H9 (cell line): ENCODE results near the gene DIP2A. TPM values are rescaled to one million over a fixed set of nuclear protein-coding genes. Genes with fewer than 3 reads are reported as not detected.

Source experiments
- DNase-seq: peaks from one replicate; pipeline ENCODE4 v3.0.0-alpha.2; 2017
- H2AFZ ChIP-seq: one replicate; pipeline ENCODE4 v1.6.1; 2013; ENCODE audit warnings: mild to moderate bottlenecking, low read length, control low read depth, moderate library complexity
- H2AK5ac ChIP-seq: 2 replicates; pipeline ENCODE4 v1.6.1; 2013; ENCODE audit warnings: low read length, control low read depth, mixed read lengths; ENCODE audit not compliant: insufficient read length
- H2BK120ac ChIP-seq: one replicate; pipeline ENCODE4 v1.6.1; 2013; ENCODE audit warnings: low read depth, mild to moderate bottlenecking, low read length, control low read depth, inconsistent platforms; ENCODE audit not compliant: poor library complexity, severe bottlenecking
- H2BK12ac ChIP-seq: 2 replicates; pipeline ENCODE4 v1.6.1; 2013; ENCODE audit warnings: low read length, control low read depth, mixed read lengths, low read depth; ENCODE audit not compliant: insufficient read length
- H2BK15ac ChIP-seq: 2 replicates; pipeline ENCODE4 v1.6.1; 2013; ENCODE audit warnings: low read depth, low read length, control low read depth
- H2BK20ac ChIP-seq: one replicate; pipeline ENCODE4 v1.6.1; 2013; ENCODE audit warnings: low read depth, mild to moderate bottlenecking, low read length, control low read depth, inconsistent platforms; ENCODE audit not compliant: poor library complexity, severe bottlenecking
- H2BK5ac ChIP-seq: 2 replicates; pipeline ENCODE4 v1.6.1; 2013; ENCODE audit warnings: low read length, control low read depth, mixed read lengths; ENCODE audit not compliant: insufficient read length
- H3K14ac ChIP-seq: 2 replicates; pipeline ENCODE4 v1.6.1; 2013; ENCODE audit warnings: low read length, control low read depth; ENCODE audit not compliant: insufficient read depth
- H3K18ac ChIP-seq: 2 replicates; pipeline ENCODE4 v1.6.1; 2013; ENCODE audit warnings: low read depth, mild to moderate bottlenecking, mixed read lengths, low read length, control low read depth; ENCODE audit not compliant: insufficient read length
- H3K23ac ChIP-seq: 2 replicates; pipeline ENCODE4 v1.6.1; 2013; ENCODE audit warnings: low read length, control low read depth, mixed read lengths, low read depth; ENCODE audit not compliant: insufficient read length
- H3K23me2 ChIP-seq: 2 replicates; pipeline ENCODE4 v1.6.1; 2013; ENCODE audit warnings: low read depth, mild to moderate bottlenecking, mixed read lengths, low read length, control low read depth; ENCODE audit not compliant: insufficient read length, poor library complexity, severe bottlenecking
- H3K27ac ChIP-seq: 2 replicates; pipeline ENCODE4 v1.5.1; 2013; ENCODE audit warnings: low read length, control low read depth, mixed read lengths, low read depth; ENCODE audit not compliant: insufficient read length
- H3K27me3 ChIP-seq: 2 replicates; pipeline ENCODE4 v1.6.1; 2013; ENCODE audit warnings: low read length, control low read depth, inconsistent platforms; ENCODE audit not compliant: insufficient read depth
- H3K4ac ChIP-seq: 2 replicates; pipeline ENCODE4 v1.6.1; 2013; ENCODE audit warnings: low read depth, mild to moderate bottlenecking, control low read depth, inconsistent platforms, low read length, moderate library complexity
- H3K4me1 ChIP-seq: 2 replicates; pipeline ENCODE4 v1.6.1; 2013; ENCODE audit warnings: low read length, control low read depth, inconsistent platforms; ENCODE audit not compliant: insufficient read depth
- H3K4me2 ChIP-seq: 2 replicates; pipeline ENCODE4 v1.6.1; 2013; ENCODE audit warnings: low read length, control low read depth, mixed read lengths; ENCODE audit not compliant: insufficient read length, insufficient read depth
- H3K56ac ChIP-seq: 2 replicates; pipeline ENCODE4 v1.6.1; 2013; ENCODE audit warnings: low read depth, mild to moderate bottlenecking, mixed read lengths, low read length, control low read depth; ENCODE audit not compliant: insufficient read length
- H3K79me1 ChIP-seq: 2 replicates; pipeline ENCODE4 v1.6.1; 2013; ENCODE audit warnings: low read depth, mild to moderate bottlenecking, moderate library complexity, low read length, control low read depth, inconsistent platforms; ENCODE audit not compliant: insufficient read depth, poor library complexity, severe bottlenecking
- H3K79me2 ChIP-seq: 2 replicates; pipeline ENCODE4 v1.6.1; 2013; ENCODE audit warnings: low read length, control low read depth, inconsistent platforms; ENCODE audit not compliant: insufficient read depth
- H3K9ac ChIP-seq: 2 replicates; pipeline ENCODE4 v1.6.1; 2013; ENCODE audit warnings: low read length, control low read depth, mixed read lengths; ENCODE audit not compliant: insufficient read length; ENCODE audit errors: extremely low read depth
- H3K9me3 ChIP-seq: one replicate; pipeline ENCODE4 v1.6.1; 2013; ENCODE audit warnings: low read depth, low read length, inconsistent platforms; ENCODE audit not compliant: control insufficient read depth
- H3T11ph ChIP-seq: one replicate; pipeline ENCODE4 v1.6.1; 2013; ENCODE audit warnings: mild to moderate bottlenecking, low read length, control low read depth, inconsistent platforms
- H4K20me1 ChIP-seq: one replicate; pipeline ENCODE4 v1.6.1; 2013; ENCODE audit not compliant: control insufficient read depth, insufficient read length, insufficient read depth
- H4K5ac ChIP-seq: 2 replicates; pipeline ENCODE4 v1.6.1; 2013; ENCODE audit warnings: low read depth, mild to moderate bottlenecking, mixed read lengths, low read length, control low read depth; ENCODE audit not compliant: insufficient read length
- H4K8ac ChIP-seq: replicated peaks from 2 replicates; pipeline ENCODE4 v1.6.1; 2013; ENCODE audit warnings: low read length, control low read depth, mixed read lengths, low read depth; ENCODE audit not compliant: insufficient read length
- H4K91ac ChIP-seq: 2 replicates; pipeline ENCODE4 v1.6.1; 2013; ENCODE audit warnings: low read depth, mild to moderate bottlenecking, moderate library complexity, mixed read lengths, low read length, control low read depth; ENCODE audit not compliant: insufficient read length
- H3K27ac Mint-ChIP-seq, 3 experiments: 2 replicates in 2 of 3; 3 replicates in 1 of 3; pipeline ENCODE4 v1.8.0; 2020 to 2021; ENCODE audit warnings: mixed read lengths in 3 of 3, mild to moderate bottlenecking in 1 of 3, moderate library complexity in 1 of 3
- H3K27me3 Mint-ChIP-seq: 2 replicates; pipeline ENCODE4 v1.8.0; 2021; ENCODE audit warnings: low read depth, mild to moderate bottlenecking, moderate library complexity, mixed read lengths
- H3K36me3 Mint-ChIP-seq, 3 experiments: 2 replicates in 2 of 3; 3 replicates in 1 of 3; pipeline ENCODE4 v1.8.0; 2020 to 2021; ENCODE audit warnings: low read depth in 3 of 3, mixed read lengths in 3 of 3; ENCODE audit not compliant: insufficient read depth in 1 of 3
- H3K4me1 Mint-ChIP-seq, 2 experiments: 2 replicates each; pipeline ENCODE4 v1.8.0; 2020; ENCODE audit warnings: mixed read lengths in 2 of 2
- H3K4me3 Mint-ChIP-seq, 2 experiments: 2 replicates in 1 of 2; 3 replicates in 1 of 2; pipeline ENCODE4 v1.8.0; 2020 to 2021; ENCODE audit warnings: mild to moderate bottlenecking in 2 of 2, mixed read lengths in 2 of 2, moderate library complexity in 1 of 2
- H3K9me3 Mint-ChIP-seq, 2 experiments: 2 replicates in 1 of 2; 3 replicates in 1 of 2; pipeline ENCODE4 v1.8.0; 2020; ENCODE audit warnings: mild to moderate bottlenecking in 2 of 2, mixed read lengths in 2 of 2, moderate library complexity in 1 of 2
- CTCF ChIP-seq: fragments of 200-600 bp; sonication (generic); conservative IDR thresholded peaks from 3 replicates; pipeline ENCODE4 v1.8.0; 2021; ENCODE audit warnings: antibody characterized with exemption, mild to moderate bottlenecking
- WGBS: extraction: QIAGEN DNeasy Blood & Tissue Kit; methylation state at CpG from one replicate; pipeline ENCODE4 v1.1.7; 2013; ENCODE audit warnings: missing lambda C conversion rate, low lambda C conversion rate, mixed read lengths; ENCODE audit not compliant: insufficient read length; ENCODE audit errors: extremely low coverage; 5-methylcytosine and 5-hydroxymethylcytosine counted together
- total RNA-seq: library from RNA; stranded (reverse); gene quantifications from 2 replicates; pipeline ENCODE4 v1.2.1, GENCODE V29; 2021

DIP2A gene
- total RNA-seq, 1 experiment from 2014 or later, result 25.2 TPM

- WGBS, result no CpG with 5 or more reads among the region's 16 CpGs
- no peaks in the 10 kb centered on the region for H3K4me1 Mint-ChIP-seq
These were observed 100.7 kb downstream of the DIP2A start for GRCh38 chr21:46559291-46559983.

More at GRCh38 chr21:46559291-46559983, 100.7 kb downstream of the DIP2A start:
- Mint-ChIP-seq H3K27ac (peak overlapping the region in 2 of 3 experiments; percentile 60 to 78; a peak in 4 of 7 replicates), H3K27me3 (no peaks in the 10 kb centered on the region), H3K9me3 (no peaks in the 10 kb centered on the region; a peak in 1 of 5 replicates), H3K36me3 (peaks cover 18 to 58% (median 39%) of the 10 kb centered on the region in 3 experiments; a peak in 6 of 7 replicates), H3K4me3 (no peak overlapping the region)
- no peak overlapping the region for H3K9ac ChIP-seq
- no peak overlapping the region for H3K18ac ChIP-seq
- no peak overlapping the region for H3K27ac ChIP-seq
- no peak overlapping the region for H2AK5ac ChIP-seq
- H2BK20ac ChIP-seq, result no peak overlapping the region
- no peak overlapping the region for H3K14ac ChIP-seq
- no peak overlapping the region for H2BK120ac ChIP-seq
- H2BK15ac ChIP-seq, result no peak overlapping the region
- no peak overlapping the region for H3K23ac ChIP-seq
- no peak overlapping the region for H2BK12ac ChIP-seq
- no peaks in the 10 kb centered on the region for H3K4me1 ChIP-seq
- TF ChIP-seq CTCF, result no peak
- no peaks in the 10 kb centered on the region for H3K9me3 ChIP-seq
- 0 out of 2 replicates have a peak, but pooled peaks cover 2% of the 10 kb centered on the region for H3K79me2 ChIP-seq
- no peak overlapping the region for H3T11ph ChIP-seq
- H2AFZ ChIP-seq, result no peak overlapping the region
- no peaks in the 10 kb centered on the region for H3K23me2 ChIP-seq
- H4K20me1 ChIP-seq, result no peaks in the 10 kb centered on the region
- H3K4me2 ChIP-seq, result no peak overlapping the region
- H4K5ac ChIP-seq, result no peak overlapping the region
- H3K4ac ChIP-seq, result no peak overlapping the region
- no peak overlapping the region for H2BK5ac ChIP-seq
- no peaks in the 10 kb centered on the region for H3K79me1 ChIP-seq
- no peak overlapping the region for H3K56ac ChIP-seq
- no peaks in the 10 kb centered on the region for H3K27me3 ChIP-seq
- H4K8ac ChIP-seq, result no peak overlapping the region
- H4K91ac ChIP-seq, result no peak overlapping the region
- no peak for DNase-seq
